Loucy (cell line): Measurements from ENCODE around the gene FLOT1.
A peak's percentile ranks its signal among the peaks of the same experiment; 100 is the strongest.
"Not testable (repeated sequence)": the region's sequence is repeated elsewhere in the genome, so short reads cannot be mapped to it uniquely, and the experiment has no call there.

Experiments used
- H2AFZ ChIP-seq: fragments of 200-600 bp; sonication (generic); 2 replicates; pipeline ENCODE4 v1.6.0; 2016; ENCODE audit warnings: antibody characterized with exemption, mild to moderate bottlenecking, low read length, moderate library complexity
- H3F3A ChIP-seq: fragments of 200-600 bp; 2 replicates; pipeline ENCODE4 v1.6.0; 2016; ENCODE audit warnings: antibody characterized with exemption, low read depth, mild to moderate bottlenecking
- H3K27me3 ChIP-seq: fragments of 200-600 bp; sonication (generic); 2 replicates; pipeline ENCODE4 v1.6.1; 2014; ENCODE audit warnings: low read length, mild to moderate bottlenecking; ENCODE audit not compliant: insufficient read depth, poor library complexity, severe bottlenecking
- H3K36me3 ChIP-seq: fragments of 200-600 bp; sonication (generic); 2 replicates; pipeline ENCODE4 v1.6.1; 2016; ENCODE audit warnings: low read length; ENCODE audit not compliant: insufficient read depth
- H3K4me1 ChIP-seq: fragments of 200-600 bp; sonication (generic); 2 replicates; pipeline ENCODE4 v1.5.1; 2014; ENCODE audit warnings: low read length, mild to moderate bottlenecking; ENCODE audit not compliant: insufficient read depth, poor library complexity, severe bottlenecking
- H3K4me2 ChIP-seq: fragments of 200-600 bp; sonication (generic); 2 replicates; pipeline ENCODE4 v1.6.0; 2014; ENCODE audit warnings: antibody characterized with exemption, low read length, low read depth, mild to moderate bottlenecking; ENCODE audit not compliant: poor library complexity, severe bottlenecking
- H3K4me3 ChIP-seq: fragments of 200-600 bp; sonication (generic); 2 replicates; pipeline ENCODE4 v1.5.1; 2014; ENCODE audit warnings: low read length, mild to moderate bottlenecking, mixed read lengths; ENCODE audit not compliant: poor library complexity, severe bottlenecking
- H3K79me2 ChIP-seq: fragments of 200-600 bp; sonication (generic); 2 replicates; pipeline ENCODE4 v1.6.1; 2014; ENCODE audit warnings: low read length; ENCODE audit not compliant: insufficient read depth
- H3K9ac ChIP-seq: fragments of 200-600 bp; sonication (generic); 2 replicates; pipeline ENCODE4 v1.6.0; 2014; ENCODE audit warnings: mild to moderate bottlenecking, low read depth, low read length, moderate library complexity; ENCODE audit not compliant: poor library complexity, severe bottlenecking
- H3K9me2 ChIP-seq: fragments of 200-600 bp; sonication (generic); replicated peaks from 2 replicates; pipeline ENCODE4 v1.6.1; 2016; ENCODE audit warnings: low read depth, low read length, mixed read lengths
- H3K9me3 ChIP-seq: fragments of 200-600 bp; sonication (generic); 2 replicates; pipeline ENCODE4 v1.6.1; 2014; ENCODE audit warnings: mild to moderate bottlenecking, antibody characterized with exemption, low read length, low read depth; ENCODE audit not compliant: insufficient read depth
- H4K20me1 ChIP-seq: fragments of 200-600 bp; sonication (generic); 2 replicates; pipeline ENCODE4 v1.6.0; 2014; ENCODE audit warnings: antibody characterized with exemption, low read length, mild to moderate bottlenecking; ENCODE audit not compliant: insufficient read depth, poor library complexity, severe bottlenecking
- EZH2phosphoT487 ChIP-seq: fragments of 200-600 bp; IDR thresholded peaks from 2 replicates; pipeline ENCODE4 v1.6.1; 2018; ENCODE audit warnings: antibody characterized with exemption, mild to moderate bottlenecking, moderate library complexity, borderline replicate concordance
- TF ChIP-seq, protein P1 (sequence below): fragments of 200-600 bp; sonication (generic); conservative IDR thresholded peaks from 2 replicates; pipeline ENCODE4 v1.5.1; 2014; ENCODE audit warnings: mild to moderate bottlenecking, antibody characterized with exemption, low read length

Gene FLOT1

DNA sequence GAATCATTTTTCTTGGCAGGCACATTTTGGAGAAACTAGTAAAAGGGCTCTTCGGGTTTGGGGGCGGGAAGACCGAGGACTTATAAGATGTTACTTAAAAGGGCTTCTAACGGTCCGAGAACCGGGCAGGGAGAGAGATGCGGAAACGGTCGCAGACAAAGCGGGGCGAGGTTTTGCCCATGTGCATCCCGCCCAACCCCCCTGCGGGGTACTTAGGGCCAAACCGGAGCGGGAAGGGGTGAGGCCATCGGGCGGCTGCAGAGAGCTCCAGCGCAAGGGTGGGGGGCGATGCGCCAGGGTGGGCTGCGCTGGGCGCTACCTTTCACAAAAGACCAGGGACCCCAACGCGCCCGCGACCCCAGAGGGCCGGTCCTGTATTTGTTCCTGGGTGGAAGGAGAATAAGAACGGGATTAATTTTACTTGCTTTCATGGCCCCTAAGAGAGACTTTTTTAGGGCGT, 21.7 kb downstream of the FLOT1 start:
- Histone ChIP-seq H3K4me1 (peaks cover 46% of the 10 kb centered on the region), H4K20me1 (peaks cover 49% of the 10 kb centered on the region), H2AFZ (no peak overlapping the region), H3K36me3 (peaks cover 45% of the 10 kb centered on the region), H3K79me2 (peaks cover 86% of the 10 kb centered on the region), H3K9me3 (no peaks in the 10 kb centered on the region), H3K9me2 (no peaks in the 10 kb centered on the region), H3F3A (peaks cover 26% of the 10 kb centered on the region), H3K27me3 (peaks cover 15% of the 10 kb centered on the region), H3K4me2 (peak overlapping the region; percentile 66), H3K4me3 (peak overlapping the region; percentile 98), H3K9ac (peak overlapping the region; percentile 100)
- no peak for TF ChIP-seq EZH2phosphoT487

DNA sequence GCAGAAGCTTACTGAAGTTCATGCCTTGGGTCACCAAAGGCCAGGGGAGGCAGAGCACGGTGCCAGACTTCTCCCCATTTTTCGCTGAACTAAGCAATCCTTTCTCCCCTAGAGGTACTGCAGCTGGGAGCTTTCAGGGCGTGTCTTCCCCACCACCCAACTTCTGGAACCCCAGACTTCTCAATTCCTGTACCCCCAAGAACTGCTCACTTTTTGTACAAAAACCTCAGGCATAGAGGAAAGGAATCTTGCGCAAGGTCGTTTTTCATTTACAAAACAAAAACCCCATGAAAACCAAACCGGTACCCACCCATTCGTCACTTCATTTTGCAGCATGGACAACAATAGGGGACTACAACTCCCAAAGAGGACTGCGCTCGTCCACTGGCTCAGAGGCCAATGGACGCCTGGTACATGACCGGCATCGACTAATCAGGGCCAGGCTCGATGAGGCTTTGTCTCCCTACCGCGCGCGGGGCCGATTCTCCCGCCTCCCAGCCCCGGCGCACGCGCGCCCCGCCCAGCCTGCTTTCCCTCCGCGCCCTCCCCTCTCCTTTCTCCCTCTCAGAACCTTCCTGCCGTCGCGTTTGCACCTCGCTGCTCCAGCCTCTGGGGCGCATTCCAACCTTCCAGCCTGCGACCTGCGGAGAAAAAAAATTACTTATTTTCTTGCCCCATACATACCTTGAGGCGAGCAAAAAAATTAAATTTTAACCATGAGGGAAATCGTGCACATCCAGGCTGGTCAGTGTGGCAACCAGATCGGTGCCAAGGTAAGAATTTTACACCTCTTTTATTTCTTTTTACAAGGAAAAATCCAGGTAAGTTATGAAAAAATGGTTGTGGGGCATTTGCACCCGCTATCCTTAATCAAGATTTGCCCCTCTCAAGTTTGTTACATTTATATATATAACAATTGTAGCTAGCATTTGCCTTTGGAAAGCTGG, 22.4 kb downstream of the FLOT1 start, which contains the start of gene TUBB:
Gene TUBB (plus strand): TSS at position 562 of the 947 bp plus-strand sequence. CDS start 155 bp downstream, at position 717.
- Histone ChIP-seq H3K9me3 (no peaks in the 10 kb centered on the region), H2AFZ (peak within 1 kb of the TSS; percentile 25; the same call in 1 of the 2 replicates), H3F3A (peaks cover 19% of the 10 kb centered on the region), H3K4me2 (peak within 1 kb of the TSS; percentile 87), H4K20me1 (peaks cover 42% of the 10 kb centered on the region), H3K27me3 (peaks cover 15% of the 10 kb centered on the region), H3K36me3 (peaks cover 38% of the 10 kb centered on the region), H3K4me3 (peak within 1 kb of the TSS; percentile 98), H3K79me2 (peaks cover 86% of the 10 kb centered on the region), H3K4me1 (peaks cover 46% of the 10 kb centered on the region), H3K9me2 (no peaks in the 10 kb centered on the region), H3K9ac (peak within 1 kb of the TSS; percentile 100)
- TF ChIP-seq EZH2phosphoT487, result no peak
- TF ChIP-seq, protein P1, sequence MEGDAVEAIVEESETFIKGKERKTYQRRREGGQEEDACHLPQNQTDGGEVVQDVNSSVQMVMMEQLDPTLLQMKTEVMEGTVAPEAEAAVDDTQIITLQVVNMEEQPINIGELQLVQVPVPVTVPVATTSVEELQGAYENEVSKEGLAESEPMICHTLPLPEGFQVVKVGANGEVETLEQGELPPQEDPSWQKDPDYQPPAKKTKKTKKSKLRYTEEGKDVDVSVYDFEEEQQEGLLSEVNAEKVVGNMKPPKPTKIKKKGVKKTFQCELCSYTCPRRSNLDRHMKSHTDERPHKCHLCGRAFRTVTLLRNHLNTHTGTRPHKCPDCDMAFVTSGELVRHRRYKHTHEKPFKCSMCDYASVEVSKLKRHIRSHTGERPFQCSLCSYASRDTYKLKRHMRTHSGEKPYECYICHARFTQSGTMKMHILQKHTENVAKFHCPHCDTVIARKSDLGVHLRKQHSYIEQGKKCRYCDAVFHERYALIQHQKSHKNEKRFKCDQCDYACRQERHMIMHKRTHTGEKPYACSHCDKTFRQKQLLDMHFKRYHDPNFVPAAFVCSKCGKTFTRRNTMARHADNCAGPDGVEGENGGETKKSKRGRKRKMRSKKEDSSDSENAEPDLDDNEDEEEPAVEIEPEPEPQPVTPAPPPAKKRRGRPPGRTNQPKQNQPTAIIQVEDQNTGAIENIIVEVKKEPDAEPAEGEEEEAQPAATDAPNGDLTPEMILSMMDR, result 0 out of 2 replicates have a peak, but pooled peaks have one; percentile 14

DNA sequence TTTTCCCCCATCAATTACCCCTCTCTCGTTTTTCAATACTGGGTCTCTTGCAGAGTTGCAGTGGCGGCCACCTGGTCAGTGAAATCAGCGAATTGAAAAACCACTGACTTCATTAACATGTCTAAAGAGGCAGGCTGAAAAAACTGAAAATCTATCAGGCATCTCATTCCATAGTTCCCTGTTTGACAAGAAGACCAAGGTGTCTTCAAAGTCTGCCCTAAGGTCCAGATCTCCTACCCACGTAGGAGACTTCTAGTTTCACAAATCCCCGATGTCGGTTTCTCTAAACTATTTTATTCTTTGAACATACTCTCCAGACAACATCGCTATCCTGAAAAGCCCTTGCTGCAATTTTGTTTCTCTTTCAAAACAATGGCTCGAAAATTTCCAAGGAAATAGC, 23.1 kb downstream of the FLOT1 start:
- no peaks in the 10 kb centered on the region for H3K9me3 ChIP-seq
- peaks cover 86% of the 10 kb centered on the region for H3K79me2 ChIP-seq
- peak overlapping the region; percentile 98 for H3K4me3 ChIP-seq
- peaks cover 12% of the 10 kb centered on the region; the same call in 1 of the 2 replicates for H3F3A ChIP-seq
- H3K36me3 ChIP-seq, result peaks cover 31% of the 10 kb centered on the region
- H2AFZ ChIP-seq, result no peak overlapping the region; the same call in 1 of the 2 replicates
- H3K9ac ChIP-seq, result peak overlapping the region; percentile 100
- H4K20me1 ChIP-seq, result peaks cover 35% of the 10 kb centered on the region
- no peak for TF ChIP-seq EZH2phosphoT487
- TF ChIP-seq, protein P1, result no peak; the same call in 1 of the 2 replicates
- peaks cover 15% of the 10 kb centered on the region for H3K27me3 ChIP-seq
- peaks cover 46% of the 10 kb centered on the region for H3K4me1 ChIP-seq
- H3K9me2 ChIP-seq, result no peaks in the 10 kb centered on the region
- peak overlapping the region; percentile 87 for H3K4me2 ChIP-seq

DNA sequence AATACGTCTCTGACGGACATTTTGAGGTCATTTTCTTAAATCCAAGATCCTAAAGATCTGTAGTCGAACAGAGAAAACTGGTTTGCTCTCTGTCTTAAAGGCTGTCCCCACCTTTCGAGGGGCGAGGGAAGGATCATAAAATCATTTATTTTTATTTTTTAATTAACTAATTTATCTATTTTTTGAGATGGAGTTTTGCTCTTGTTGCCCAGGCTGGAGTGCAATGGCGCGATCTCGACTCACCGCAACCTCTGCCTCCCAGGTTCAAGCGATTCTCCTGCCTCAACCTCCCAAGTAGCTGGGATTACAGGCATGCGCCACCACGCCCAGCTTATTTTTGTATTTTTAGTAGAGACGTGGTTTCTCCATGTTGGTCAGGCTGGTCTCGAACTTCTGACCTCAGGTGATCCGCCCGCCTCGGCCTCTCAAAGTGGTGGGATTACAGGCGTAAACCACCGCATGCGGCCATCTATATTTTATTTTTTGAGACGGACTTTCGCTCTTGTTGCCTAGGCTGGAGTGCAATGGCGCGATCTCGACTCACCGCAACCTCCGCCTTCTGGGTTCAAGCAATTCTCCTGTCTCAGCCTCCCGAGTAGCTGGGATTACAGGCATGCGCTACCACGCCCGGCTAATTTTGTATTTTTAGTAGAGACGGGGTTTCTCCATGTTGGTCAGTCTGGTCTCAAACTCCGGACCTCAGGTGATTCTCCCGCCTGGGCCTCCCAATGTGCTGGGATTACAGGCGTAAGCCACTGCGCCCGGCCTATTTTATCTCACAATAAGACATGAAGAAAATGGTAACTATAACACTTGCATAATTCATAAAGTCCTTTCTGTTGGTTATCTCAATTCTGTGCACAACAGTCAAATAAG, 24.4 kb downstream of the FLOT1 start:
- Histone ChIP-seq H3K4me1 (peaks cover 53% of the 10 kb centered on the region), H4K20me1 (peaks cover 22% of the 10 kb centered on the region), H3K9ac (peak overlapping the region; percentile 100), H3F3A (peaks cover 12% of the 10 kb centered on the region; the same call in 1 of the 2 replicates), H3K79me2 (peaks cover 86% of the 10 kb centered on the region), H3K27me3 (peaks cover 15% of the 10 kb centered on the region), H3K4me2 (peak overlapping the region; percentile 87), H3K4me3 (peak overlapping the region; percentile 98), H3K36me3 (peaks cover 25% of the 10 kb centered on the region)
- not testable (repeated sequence) for H3K9me3 ChIP-seq, H2AFZ ChIP-seq, H3K9me2 ChIP-seq
